OCI-LY1 (cell line): ENCODE results near the gene TSPAN10.

ENCODE experiments used
- H2AFZ ChIP-seq: fragments of 200-600 bp; sonication (generic), shearing (Covaris generic); 2 replicates; pipeline ENCODE4 v1.6.0; 2014; ENCODE audit warnings: antibody characterized with exemption, mild to moderate bottlenecking, low read length
- H3F3A ChIP-seq: fragments of 200-600 bp; sonication (generic), shearing (Covaris generic); 2 replicates; pipeline ENCODE4 v1.6.0; 2014; ENCODE audit warnings: mild to moderate bottlenecking, antibody characterized with exemption, low read length, moderate library complexity; ENCODE audit not compliant: insufficient read depth
- H3K27ac ChIP-seq: fragments of 200-600 bp; sonication (generic); 2 replicates; pipeline ENCODE4 v1.5.1; 2014; ENCODE audit warnings: low read length, mixed run types, mild to moderate bottlenecking, low read depth; ENCODE audit not compliant: poor library complexity, severe bottlenecking
- H3K27me3 ChIP-seq: fragments of 200-600 bp; sonication (generic); 2 replicates; pipeline ENCODE4 v1.6.0; 2014; ENCODE audit warnings: antibody characterized with exemption, mild to moderate bottlenecking, low read length, moderate library complexity; ENCODE audit not compliant: insufficient read depth
- H3K36me3 ChIP-seq: fragments of 200-600 bp; sonication (generic); 2 replicates; pipeline ENCODE4 v1.6.1; 2014; ENCODE audit warnings: mild to moderate bottlenecking, antibody characterized with exemption, low read length, moderate library complexity, mixed read lengths; ENCODE audit not compliant: insufficient read depth
- H3K4me1 ChIP-seq: fragments of 200-600 bp; sonication (generic); 2 replicates; pipeline ENCODE4 v1.5.1; 2014; ENCODE audit warnings: mild to moderate bottlenecking, low read length, moderate library complexity; ENCODE audit not compliant: insufficient read depth, severe bottlenecking
- H3K4me2 ChIP-seq: fragments of 200-600 bp; sonication (generic), shearing (Covaris generic); 2 replicates; pipeline ENCODE4 v1.6.1; 2014; ENCODE audit warnings: low read length
- H3K4me3 ChIP-seq: fragments of 200-600 bp; sonication (generic); 2 replicates; pipeline ENCODE4 v1.5.1; 2014; ENCODE audit warnings: low read length, low read depth, mild to moderate bottlenecking, mixed read lengths; ENCODE audit not compliant: poor library complexity, severe bottlenecking
- H3K79me2 ChIP-seq: fragments of 200-600 bp; shearing (Covaris generic); 2 replicates; pipeline ENCODE4 v1.6.1; 2016; ENCODE audit warnings: mixed run types, low read length, mixed read lengths; ENCODE audit not compliant: insufficient read depth
- H3K9ac ChIP-seq: fragments of 200-600 bp; sonication (generic), shearing (Covaris generic); 2 replicates; pipeline ENCODE4 v1.6.1; 2014; ENCODE audit warnings: mild to moderate bottlenecking, low read length, mixed read lengths
- H3K9me2 ChIP-seq: fragments of 200-600 bp; sonication (generic), shearing (Covaris generic); 2 replicates; pipeline ENCODE4 v1.6.1; 2014; ENCODE audit warnings: low read depth, mild to moderate bottlenecking, low read length, mixed read lengths
- H3K9me3 ChIP-seq: fragments of 200-600 bp; shearing (Covaris generic); 2 replicates; pipeline ENCODE4 v1.6.1; 2014; ENCODE audit warnings: low read length, mixed read lengths
- H4K20me1 ChIP-seq: fragments of 200-600 bp; sonication (generic), shearing (Covaris generic); 2 replicates; pipeline ENCODE4 v1.6.0; 2016; ENCODE audit warnings: mild to moderate bottlenecking, low read length; ENCODE audit not compliant: insufficient read depth
- CTCF ChIP-seq: fragments of 200-600 bp; sonication (generic), shearing (Covaris generic); IDR thresholded peaks from 2 replicates; pipeline ENCODE4 v1.5.1; 2017; ENCODE audit warnings: mild to moderate bottlenecking, antibody characterized with exemption, low read length, moderate library complexity, mixed read lengths
- EZH2 ChIP-seq: fragments of 200-600 bp; sonication (generic), shearing (Covaris generic); IDR thresholded peaks from 2 replicates; pipeline ENCODE4 v1.8.0; 2017; ENCODE audit warnings: borderline replicate concordance, mixed run types, mild to moderate bottlenecking, antibody characterized with exemption, low read length, moderate library complexity, mixed read lengths

Gene TSPAN10

DNA sequence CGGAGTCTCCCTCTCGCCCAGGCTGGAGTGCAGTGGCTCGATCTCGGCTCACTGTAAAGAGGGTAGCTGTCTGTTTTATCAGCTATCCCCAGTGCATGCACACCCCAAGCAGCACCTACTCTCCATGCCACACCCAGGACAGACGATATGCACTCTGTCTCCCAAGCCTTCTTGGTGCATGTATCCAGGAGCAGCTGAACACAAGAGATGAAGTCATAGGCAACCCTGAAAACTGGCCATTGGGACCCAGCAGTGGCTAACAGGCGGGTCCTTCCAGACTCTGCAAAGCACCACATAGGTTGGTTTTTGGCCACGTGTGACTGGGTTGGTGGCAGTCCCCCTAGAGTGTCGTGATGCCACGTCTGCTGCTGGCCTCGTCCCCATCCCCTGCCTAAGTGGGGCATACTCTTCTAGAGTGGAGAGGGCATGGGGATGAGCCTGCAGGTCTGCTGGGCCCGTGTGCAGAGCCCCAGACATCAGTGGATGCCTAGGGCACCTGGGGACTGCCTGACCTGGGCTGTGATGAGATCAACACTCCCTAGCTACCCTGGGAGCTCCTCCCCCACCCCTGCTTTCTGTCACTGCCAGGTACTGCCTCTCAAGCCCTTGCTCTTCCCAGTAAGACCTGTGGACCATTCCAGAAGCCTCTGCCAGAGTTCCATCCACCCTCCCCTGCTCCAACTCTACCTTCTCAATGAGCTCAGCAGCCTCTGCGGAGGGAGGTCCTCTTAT is 10.0 kb downstream of the TSPAN10 start:
- TF ChIP-seq CTCF, result no peak
- no peak for TF ChIP-seq EZH2
- H3K4me3 ChIP-seq, result no peak overlapping the region
- H3K79me2 ChIP-seq, result no peaks in the 10 kb centered on the region
- peaks cover 20% of the 10 kb centered on the region for H3K27me3 ChIP-seq
- no peak overlapping the region for H3K4me2 ChIP-seq
- no peaks in the 10 kb centered on the region for H3K9me2 ChIP-seq
- no peaks in the 10 kb centered on the region for H4K20me1 ChIP-seq
- no peaks in the 10 kb centered on the region for H3F3A ChIP-seq
- H3K9ac ChIP-seq, result no peak overlapping the region
- H3K36me3 ChIP-seq, result no peaks in the 10 kb centered on the region; the same call in 1 of the 2 replicates
- no peaks in the 10 kb centered on the region for H3K4me1 ChIP-seq
- H2AFZ ChIP-seq, result no peak overlapping the region
- no peaks in the 10 kb centered on the region for H3K9me3 ChIP-seq
- no peak overlapping the region for H3K27ac ChIP-seq

DNA sequence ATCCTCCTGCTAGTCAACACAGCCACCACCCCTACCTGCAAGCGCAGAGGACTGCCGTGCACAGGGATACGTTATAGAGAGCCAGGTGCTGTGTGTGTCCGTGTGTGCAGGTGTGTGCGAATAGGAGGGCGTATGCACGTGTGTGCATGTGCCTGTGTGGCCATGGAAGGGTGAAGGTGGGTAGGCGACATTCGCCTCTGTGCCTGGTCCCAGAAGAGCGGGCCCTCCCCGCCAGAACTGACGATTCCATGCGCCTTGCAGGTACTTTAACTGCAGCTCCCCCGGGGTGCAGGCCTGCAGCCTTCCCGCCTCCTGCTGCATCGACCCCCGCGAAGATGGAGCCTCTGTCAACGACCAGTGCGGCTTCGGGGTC is 10.6 kb downstream of the TSPAN10 start:
- Histone ChIP-seq H3K27me3 (peaks cover 20% of the 10 kb centered on the region), H3K9me2 (no peaks in the 10 kb centered on the region), H3K27ac (no peak overlapping the region), H4K20me1 (no peaks in the 10 kb centered on the region), H3K9me3 (no peaks in the 10 kb centered on the region), H3K4me1 (peaks cover under 1% of the 10 kb centered on the region), H3F3A (no peaks in the 10 kb centered on the region), H3K36me3 (no peaks in the 10 kb centered on the region; the same call in 1 of the 2 replicates), H2AFZ (no peak overlapping the region), H3K4me3 (no peak overlapping the region), H3K9ac (no peak overlapping the region), H3K79me2 (no peaks in the 10 kb centered on the region), H3K4me2 (no peak overlapping the region)
- no peak for TF ChIP-seq EZH2
- TF ChIP-seq CTCF, result no peak

DNA sequence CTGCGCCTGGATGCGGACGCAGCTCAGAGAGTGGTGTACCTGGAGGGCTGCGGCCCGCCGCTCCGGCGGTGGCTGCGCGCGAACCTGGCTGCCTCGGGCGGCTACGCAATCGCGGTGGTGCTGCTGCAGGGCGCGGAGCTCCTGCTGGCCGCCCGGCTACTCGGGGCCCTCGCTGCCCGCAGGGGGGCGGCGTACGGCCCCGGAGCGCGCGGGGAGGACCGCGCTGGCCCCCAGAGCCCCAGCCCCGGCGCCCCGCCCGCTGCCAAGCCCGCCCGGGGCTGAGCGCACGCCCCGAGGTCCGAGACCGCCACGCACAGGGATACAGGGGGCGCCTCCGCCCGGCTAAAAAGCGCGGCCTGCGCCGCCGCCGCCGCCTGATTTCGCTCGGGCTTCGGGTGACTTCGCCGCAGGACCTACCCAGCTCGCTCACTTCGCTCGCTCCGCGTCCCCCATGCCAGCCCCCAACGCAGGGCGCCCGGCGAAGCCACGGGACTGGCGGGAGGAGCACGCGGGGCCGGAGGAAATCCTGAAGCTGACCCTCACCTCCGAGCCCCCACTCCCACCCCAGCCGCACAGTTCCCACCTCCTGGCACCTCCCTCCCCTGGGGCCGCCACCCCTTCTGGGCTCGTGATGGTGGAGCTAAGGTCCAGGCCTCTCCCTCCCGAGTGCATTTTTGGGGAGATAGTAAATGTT is 11.2 kb downstream of the TSPAN10 start:
- TF ChIP-seq EZH2 (no peak), CTCF (no peak)
- H3F3A ChIP-seq, result no peaks in the 10 kb centered on the region
- H3K9me3 ChIP-seq, result no peaks in the 10 kb centered on the region
- no peaks in the 10 kb centered on the region for H3K79me2 ChIP-seq
- no peaks in the 10 kb centered on the region for H3K9me2 ChIP-seq
- peaks cover 20% of the 10 kb centered on the region for H3K27me3 ChIP-seq
- H3K27ac ChIP-seq, result no peak overlapping the region
- no peak overlapping the region for H3K4me2 ChIP-seq
- H2AFZ ChIP-seq, result no peak overlapping the region
- H3K4me3 ChIP-seq, result no peak overlapping the region
- no peaks in the 10 kb centered on the region for H4K20me1 ChIP-seq
- no peak overlapping the region for H3K9ac ChIP-seq
- peaks cover 6% of the 10 kb centered on the region for H3K4me1 ChIP-seq
- H3K36me3 ChIP-seq, result no peaks in the 10 kb centered on the region; the same call in 1 of the 2 replicates
